Measurements from ENCODE around the gene LMAN1L.

The LMAN1L gene

DNA sequence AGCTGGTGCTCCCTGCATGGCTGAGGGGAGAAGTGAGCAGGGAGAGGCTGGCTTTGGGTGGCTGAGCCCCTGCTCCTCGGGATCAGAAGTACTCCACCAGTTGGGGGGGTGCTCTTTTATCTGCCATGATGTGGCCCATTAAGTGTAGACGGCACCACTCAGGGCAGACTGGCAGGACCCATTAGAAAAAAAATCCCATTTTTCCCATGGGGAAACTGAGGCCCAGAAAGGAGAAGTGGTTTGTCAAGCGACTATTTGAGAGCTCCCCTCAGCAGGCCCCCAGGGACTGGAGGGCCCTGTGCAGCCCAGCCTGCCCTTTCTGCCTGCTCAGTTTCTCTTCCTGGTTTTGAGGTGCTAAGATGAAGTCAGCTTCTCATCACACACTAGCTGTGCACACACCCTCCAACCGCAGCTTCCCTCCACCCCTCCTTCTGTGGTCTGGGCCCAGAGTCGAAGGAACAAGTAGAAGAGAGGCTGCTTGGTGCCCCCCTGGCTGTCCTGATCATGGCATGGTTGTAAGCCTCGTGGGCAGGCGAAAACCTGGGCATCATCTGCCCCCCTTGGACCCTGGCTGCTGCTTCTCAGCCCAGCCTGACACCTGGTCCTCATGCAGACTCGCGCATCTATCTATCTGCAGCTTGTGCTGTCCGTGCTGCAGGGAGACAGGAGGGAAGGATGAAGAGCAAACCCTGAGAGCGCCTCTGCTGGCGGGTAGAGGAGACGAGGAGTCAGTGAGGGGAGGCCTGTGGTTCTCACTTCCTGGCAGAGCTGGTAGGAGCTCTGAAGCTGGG is 25.2 kb upstream of the LMAN1L start:
- H3K4me3 ChIP-seq (ENCODE audit: low read depth, low read length): peak overlapping the region; percentile 98
- TF ChIP-seq, protein P1, sequence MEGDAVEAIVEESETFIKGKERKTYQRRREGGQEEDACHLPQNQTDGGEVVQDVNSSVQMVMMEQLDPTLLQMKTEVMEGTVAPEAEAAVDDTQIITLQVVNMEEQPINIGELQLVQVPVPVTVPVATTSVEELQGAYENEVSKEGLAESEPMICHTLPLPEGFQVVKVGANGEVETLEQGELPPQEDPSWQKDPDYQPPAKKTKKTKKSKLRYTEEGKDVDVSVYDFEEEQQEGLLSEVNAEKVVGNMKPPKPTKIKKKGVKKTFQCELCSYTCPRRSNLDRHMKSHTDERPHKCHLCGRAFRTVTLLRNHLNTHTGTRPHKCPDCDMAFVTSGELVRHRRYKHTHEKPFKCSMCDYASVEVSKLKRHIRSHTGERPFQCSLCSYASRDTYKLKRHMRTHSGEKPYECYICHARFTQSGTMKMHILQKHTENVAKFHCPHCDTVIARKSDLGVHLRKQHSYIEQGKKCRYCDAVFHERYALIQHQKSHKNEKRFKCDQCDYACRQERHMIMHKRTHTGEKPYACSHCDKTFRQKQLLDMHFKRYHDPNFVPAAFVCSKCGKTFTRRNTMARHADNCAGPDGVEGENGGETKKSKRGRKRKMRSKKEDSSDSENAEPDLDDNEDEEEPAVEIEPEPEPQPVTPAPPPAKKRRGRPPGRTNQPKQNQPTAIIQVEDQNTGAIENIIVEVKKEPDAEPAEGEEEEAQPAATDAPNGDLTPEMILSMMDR (IDR thresholded peaks at IDR 0.05; ENCODE audit: borderline replicate concordance, insufficient read depth, low read depth, low read length): peak; percentile 89

DNA sequence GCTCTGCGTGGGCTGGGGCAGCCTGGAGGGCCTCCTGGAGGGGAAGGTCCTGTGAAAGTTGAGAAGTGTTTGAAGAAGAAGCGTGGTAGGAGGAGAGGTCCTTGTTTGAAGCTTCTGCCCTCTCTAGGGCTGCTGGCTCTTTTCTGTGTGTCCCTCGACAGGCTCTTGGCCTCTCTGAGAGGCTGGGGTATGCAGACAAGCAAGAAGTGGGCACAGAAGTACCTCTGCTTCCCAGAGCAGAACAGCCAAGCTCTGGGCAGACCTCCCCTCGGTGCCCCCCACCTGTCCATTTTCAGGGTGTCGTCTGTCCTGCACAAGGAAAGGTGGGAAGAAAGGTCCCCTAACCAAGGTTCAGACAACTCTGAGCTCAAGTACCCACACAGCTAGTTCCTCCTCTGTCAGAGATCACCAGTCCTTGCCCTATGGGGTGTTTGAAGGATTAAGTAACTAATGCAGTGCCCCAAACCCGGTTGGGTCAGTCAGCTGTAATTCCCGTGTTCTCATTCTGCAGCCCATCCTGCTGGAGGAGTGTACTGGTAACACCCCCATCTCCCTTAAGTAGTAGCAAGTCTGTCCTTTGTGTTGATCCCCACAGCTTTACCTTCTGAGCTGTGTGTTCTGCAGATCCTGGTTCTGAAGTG is 24.5 kb upstream of the LMAN1L start:
- TF ChIP-seq, protein P1 (IDR thresholded peaks at IDR 0.05; ENCODE audit: borderline replicate concordance, insufficient read depth, low read depth, low read length): no peak
- peak overlapping the region; percentile 98 for H3K4me3 ChIP-seq (ENCODE audit: low read depth, low read length)

DNA sequence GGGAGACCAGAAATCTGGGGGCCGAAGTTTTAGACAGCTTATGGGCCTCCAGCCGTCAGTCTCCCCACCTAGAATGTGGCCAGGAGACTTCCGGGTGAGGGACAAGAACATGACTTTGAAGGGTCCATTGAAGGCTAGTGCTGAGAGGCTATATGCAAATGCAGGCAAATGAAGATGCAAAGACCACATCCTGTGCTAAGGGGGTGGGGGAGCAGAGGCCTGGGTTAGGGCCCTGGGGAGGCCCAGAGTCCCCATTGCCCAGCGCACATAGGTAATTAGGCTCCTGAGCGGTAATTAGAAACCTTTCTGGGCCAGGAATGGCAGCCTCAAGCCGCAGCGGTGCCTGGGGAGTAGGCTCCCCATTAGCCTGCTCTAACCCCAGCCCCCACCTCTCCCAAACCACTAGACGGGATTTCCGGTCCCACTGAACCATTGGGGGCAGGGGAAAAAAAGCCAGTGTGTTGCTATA is 23.9 kb upstream of the LMAN1L start:
- TF ChIP-seq, protein P1 (IDR thresholded peaks at IDR 0.05; ENCODE audit: borderline replicate concordance, insufficient read depth, low read depth, low read length): no peak
- H3K4me3 ChIP-seq (ENCODE audit: low read depth, low read length): peak overlapping the region; percentile 98

DNA sequence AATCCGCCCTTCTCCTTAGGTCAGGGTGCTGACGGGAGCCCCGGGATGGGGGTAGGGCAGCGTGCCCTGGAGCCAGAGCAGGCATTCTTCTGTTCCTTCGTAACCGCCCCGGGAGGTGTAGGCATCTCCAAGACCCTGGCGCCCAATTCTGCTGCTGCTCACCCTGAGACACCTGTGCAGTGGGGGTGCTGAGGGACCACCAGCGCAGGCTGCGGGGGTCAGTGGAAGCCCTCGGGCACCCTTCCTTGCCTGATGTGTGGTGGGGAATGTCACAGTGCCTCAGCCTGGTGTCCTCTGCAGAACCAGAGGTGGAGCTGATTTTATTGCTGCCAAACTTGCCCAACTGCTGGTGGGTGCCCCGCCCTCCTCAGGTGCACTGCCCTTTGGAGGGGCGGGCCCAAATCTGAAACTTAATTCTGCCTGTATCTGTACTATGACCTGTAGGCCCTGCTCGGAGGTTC is 23.4 kb upstream of the LMAN1L start:
- peak overlapping the region; percentile 51 for H3K4me3 ChIP-seq (ENCODE audit: low read depth, low read length)
- TF ChIP-seq, protein P1 (IDR thresholded peaks at IDR 0.05; ENCODE audit: borderline replicate concordance, insufficient read depth, low read depth, low read length): no peak

DNA sequence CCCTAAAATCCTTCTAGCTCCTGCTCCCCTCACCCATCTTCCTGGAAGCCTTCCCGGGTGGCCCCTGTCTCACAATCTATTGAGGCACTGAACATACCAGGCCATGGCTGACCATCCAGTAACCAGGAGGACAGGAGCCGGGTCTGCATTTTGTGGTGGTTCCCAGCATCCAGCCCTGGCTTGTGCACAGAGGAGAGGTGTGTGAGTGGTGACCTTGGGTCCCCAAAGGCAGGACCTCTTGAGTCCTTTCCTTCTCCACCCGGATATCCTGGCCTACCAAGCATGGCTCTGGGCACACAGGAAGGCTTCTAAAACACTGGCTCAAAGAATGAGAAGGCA is 22.9 kb upstream of the LMAN1L start:
- peak overlapping the region; percentile 51 for H3K4me3 ChIP-seq (ENCODE audit: low read depth, low read length)
- TF ChIP-seq, protein P1 (IDR thresholded peaks at IDR 0.05; ENCODE audit: borderline replicate concordance, insufficient read depth, low read depth, low read length): no peak

DNA sequence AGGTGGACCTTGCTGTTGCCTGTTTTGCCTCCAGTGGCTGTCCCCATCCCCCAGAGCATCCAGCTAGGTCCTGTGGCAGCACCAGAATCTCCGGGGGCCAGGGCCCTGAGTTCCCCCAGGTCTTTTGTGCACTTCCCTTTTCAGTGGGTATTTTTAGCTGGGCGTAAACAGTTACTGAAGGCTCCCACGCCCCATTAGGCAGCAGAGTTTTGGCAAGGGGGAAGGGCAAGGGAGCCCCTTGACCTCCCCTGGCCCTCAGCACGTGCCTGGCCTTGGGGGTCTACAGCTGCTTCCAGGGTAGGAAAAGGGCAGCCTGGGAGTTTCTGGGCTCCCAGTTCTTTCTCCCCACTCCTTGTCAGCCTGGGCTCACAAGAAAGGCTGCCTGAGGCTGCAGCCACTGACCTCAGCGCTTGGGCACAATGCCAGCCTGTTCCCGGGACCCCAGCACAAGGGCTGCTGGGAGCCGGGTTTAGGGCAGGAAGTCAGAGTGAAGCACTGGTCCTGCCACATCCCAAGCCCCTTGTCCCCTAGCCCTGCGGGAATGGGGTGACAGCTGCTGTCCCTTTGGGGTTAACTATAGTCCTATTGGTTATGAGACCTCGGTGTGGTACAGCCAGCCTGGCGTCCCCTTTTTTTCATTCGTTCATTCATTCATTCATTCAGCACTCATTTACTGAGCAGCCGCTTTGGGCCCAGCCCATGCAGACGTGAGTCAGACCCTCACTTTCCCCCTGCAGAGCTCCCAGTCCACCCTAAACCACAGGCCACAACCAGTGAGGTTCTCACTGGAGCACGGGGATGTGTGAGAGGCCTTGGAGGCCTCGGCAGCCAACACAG is 22.3 kb upstream of the LMAN1L start:
- TF ChIP-seq, protein P1 (IDR thresholded peaks at IDR 0.05; ENCODE audit: borderline replicate concordance, insufficient read depth, low read depth, low read length): no peak
- H3K4me3 ChIP-seq (ENCODE audit: low read depth, low read length): peak overlapping the region; percentile 51

Measured in GM12875 (cell line).